Activated T-helper 1 cell treated with Interleukin-2 at 50 U/mL for 16 hours (primary cell): Measurements from ENCODE around the gene HPS4.
"Not testable (repeated sequence)": the region's sequence is repeated elsewhere in the genome, so short reads cannot be mapped to it uniquely, and the experiment has no call there.

Source experiments
- DNase-seq: peaks from one replicate; pipeline ENCODE4 v3.0.0-alpha.2; 2020; ENCODE audit warnings: low read depth

HPS4 gene

GRCh38 chr22:26409719-26410335 is 73.8 kb downstream of the HPS4 start:
- DNase-seq, result no peak

GRCh38 chr22:26408562-26409220 is 74.9 kb downstream of the HPS4 start:
- DNase-seq, result not testable (repeated sequence)

GRCh38 chr22:26406118-26406517 is 77.5 kb downstream of the HPS4 start:
- DNase-seq, result no peak

- no peak for DNase-seq
These were observed 78.6 kb downstream of the HPS4 start for GRCh38 chr22:26404851-26405421.

GRCh38 chr22:26401726-26402125 is 81.9 kb downstream of the HPS4 start:
- DNase-seq, result no peak
